Tongue (tissue), 2 donors: Measurements from ENCODE around the gene HOXB3. TPM values are rescaled to one million over a fixed set of nuclear protein-coding genes. Genes with fewer than 3 reads are reported as not detected.

Source experiments
- DNase-seq: peaks from one replicate; pipeline ENCODE4 v3.0.0-alpha.2; 2015
- total RNA-seq: library from RNA; depleted of rRNA; stranded (reverse); fragments of >200 nt; gene quantifications from one replicate; pipeline ENCODE4 v1.2.3, GENCODE V29; 2014

Gene HOXB3
- total RNA-seq, 1 donor from 2014 or later: 3.4 TPM

DNA sequence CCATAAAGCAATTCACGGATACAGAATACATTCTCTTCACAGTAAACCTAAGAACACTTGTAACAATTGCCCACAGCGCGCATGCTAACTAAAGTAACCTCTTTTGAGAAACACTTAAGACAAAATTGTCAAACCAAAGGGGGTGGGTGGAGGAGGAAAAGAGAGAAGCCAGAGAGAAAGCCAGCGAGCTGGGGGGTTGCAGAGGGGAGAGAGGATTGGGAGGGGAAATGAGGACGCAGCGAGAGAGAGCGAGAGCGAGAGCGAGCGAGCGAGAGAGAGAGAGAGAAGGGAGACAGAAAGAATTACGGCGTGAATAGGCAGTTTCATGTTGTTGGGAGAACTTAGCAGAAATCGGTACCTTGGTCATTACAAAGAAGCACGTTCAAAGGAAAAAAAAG lies 22.4 kb upstream of the HOXB3 start:
- no peak for DNase-seq

DNA sequence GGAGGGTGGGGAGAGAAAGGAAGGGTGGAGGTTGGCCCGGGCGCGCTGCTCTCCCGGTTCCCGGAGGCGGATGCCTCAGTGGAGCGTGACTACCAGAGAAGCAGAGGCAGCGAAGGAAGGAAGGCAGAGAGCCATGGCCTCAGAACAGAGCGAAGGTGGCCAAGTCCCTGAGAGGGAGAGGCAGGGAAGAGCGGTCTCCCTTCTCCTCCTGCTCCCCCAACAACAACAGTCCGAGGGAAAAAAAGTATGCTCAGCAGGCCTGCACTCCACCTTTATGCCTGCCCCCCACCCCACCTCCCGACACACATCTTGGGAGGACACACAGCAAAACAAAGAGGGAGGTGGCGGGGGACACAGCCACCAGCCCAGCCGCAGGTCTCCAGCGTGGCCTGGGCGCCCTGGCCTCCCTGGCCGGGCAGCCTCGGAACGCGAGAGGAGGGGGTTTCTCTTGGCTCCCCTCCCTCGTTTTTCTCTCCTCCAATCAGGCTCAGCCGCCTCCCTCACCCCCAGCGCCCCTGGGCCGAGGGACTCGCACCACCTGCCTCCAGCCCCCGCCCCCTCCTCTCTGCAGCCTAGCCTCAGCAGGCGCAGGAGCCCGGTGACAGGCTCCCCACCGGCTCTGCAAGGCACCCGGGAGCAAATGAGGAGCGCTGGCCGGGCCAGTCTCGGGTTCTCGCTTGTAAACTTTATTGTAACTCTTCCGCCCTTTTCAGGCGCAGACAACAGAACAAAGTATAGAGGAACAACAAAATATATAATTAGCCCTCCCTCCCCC lies 21.8 kb upstream of the HOXB3 start:
- DNase-seq: no peak

DNA sequence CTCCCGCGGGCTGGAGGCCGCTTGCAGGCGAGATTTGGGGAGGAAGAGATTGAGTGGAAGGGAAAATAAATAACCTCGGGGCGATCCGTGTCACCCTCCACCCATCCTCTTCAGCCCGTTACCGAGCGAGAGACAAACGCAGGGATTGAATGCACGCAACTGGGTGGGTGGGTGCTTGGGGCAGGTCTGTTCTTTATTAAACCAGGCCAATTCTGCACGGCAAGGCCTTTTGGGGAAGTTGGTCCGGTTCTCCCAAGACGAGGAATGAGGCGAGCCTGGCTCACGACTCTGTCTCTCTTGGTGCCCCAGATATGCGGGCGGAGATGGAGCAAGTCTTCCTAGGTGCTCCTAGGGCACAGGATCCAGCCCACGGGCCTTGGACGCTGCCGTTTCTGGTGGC lies 21.2 kb upstream of the HOXB3 start:
- DNase-seq: no peak

DNA sequence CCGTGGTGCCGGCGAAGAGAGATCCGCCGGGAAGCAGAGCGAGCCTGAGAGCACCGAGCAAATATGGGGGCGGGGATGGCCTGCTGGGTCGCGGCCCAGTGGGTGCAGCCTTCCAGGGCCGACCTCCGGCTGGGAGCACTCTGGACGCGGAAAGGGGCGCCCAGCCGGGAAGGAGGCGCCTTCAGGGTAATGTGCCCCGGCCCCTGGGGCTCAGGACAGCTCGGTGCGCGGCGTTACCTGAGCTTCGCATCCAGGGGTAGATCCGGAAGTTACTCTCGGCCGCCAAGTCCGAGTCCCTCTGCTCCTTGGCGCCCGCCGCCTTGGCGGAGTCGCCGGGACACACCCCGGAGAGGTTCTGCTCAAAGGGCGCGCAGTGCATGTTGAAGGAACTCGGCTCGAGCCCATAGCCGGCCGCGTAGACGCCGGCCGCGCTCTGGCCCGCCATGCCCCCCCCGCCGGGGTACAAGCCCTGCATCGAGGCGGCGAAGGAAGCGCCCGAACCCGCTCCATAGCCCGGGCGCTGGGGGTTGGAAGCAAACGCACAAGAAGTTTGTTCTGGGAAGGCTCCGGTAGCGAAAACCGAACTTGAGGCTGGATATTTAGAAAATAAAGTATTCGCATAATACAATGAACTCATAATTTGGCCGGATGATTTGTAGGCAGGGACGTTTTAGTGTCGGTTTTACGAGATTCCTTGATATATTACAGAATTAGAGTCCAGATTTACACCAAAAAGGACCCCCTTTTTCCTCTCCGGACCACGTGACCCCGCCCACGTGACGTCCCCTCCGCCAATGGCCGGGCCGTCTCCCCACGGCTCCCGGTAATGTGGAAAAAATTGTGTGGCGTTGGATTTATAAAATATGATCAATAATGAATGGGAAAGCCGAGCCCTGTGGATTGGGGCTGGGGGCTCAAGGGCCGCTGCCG lies 20.5 kb upstream of the HOXB3 start, which contains the start of gene HOXB7:
TSS of gene HOXB7 (minus strand) at position 736 of the 930 bp plus-strand sequence. CDS start at position 637, 99 bp downstream.
- peak; percentile 65 for DNase-seq

DNA sequence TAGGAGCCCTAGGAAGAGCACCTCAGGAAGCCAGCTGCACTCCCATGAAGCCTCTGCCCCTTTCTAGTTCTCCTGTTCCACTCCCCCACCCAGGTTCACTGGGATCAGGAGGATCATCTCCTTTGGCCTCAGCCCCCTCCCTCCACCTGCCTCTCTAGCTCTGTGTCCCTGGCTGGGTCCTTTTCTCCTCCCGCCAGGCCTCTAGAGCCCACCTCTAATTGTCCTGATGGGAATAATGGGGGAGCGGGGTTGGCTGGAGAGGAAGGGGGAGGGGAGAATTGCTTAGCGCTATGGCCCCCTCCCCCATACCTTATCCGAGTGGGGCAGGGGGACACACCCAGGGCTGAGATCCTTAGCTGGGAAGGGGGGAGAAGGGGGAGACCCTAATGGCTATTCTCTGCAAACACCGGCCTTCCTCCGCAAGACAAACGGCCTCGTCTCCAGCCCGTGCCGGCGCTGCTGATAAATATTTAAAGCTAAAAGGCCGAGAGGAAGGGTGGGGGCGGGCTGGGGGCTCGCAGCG lies 19.8 kb upstream of the HOXB3 start:
- no peak for DNase-seq

DNA sequence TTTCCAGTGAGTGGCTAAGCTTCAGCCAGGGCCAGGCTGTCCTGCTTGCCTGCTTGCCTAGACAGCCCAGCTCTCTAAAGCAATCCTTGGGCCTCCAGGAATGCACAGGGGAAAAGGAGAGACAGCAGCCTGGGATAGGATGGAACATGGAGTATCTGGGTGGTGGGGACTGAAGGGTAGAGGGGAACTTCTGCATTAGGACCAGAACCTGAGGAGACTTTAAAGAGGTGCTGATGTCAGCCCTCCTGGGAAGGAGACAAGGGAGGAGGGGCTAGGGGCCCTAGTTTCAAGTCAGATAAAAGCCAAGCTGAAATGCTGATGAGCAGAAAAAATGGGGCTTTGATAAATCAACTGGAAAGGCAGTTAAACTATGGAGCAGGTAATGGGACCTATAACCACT lies 19.0 kb upstream of the HOXB3 start:
- DNase-seq: no peak

DNA sequence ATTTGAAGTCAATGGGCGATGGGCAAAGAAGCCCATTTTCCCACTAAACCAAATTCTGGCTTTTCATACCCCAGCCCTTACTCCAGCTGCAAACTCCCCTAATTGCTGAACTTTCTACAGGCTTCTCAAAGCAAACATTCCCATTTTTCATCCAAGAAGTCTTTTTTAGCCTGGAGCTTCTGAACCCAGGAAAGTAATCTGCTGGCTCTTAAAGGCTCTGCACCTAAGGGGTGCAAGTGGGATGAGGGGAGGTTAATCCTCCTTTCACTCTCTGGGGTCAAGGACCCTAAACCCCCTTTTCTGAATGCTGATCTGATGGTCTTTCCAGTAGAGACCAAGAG lies 18.4 kb upstream of the HOXB3 start:
- DNase-seq: no peak

DNA sequence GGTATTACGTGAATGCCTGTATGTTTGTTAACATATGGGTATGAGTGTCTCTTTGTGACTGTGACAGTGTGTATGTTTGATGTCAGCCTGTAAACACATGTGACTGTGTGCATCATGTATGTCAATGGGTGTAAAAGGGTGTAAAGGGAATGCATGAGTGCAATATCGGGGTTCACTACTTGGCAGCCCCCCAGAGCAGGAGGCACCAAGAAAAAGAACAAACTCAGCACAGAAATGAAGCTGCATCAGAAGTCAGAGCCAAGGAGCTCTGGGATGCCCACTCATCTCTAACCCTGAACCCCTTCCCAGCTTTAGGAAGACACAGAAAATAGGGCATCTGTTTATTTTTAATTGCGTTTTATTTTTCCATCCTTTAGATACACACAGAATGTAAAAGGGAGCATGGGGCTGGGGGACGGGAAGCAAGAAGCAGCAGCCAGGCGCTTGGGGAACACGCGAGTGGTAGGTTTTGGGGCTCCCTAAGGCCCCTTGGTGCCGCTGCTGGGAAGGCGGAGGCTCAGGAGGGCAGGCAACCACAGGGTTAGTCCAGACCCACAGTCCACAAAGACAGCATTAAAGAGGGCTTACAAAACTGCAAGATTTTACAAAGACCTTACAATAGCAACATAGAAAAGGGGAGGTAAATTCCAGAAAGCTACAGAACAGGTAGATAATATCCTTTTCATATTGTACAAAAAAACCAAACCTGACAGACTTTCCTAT lies 17.0 kb upstream of the HOXB3 start:
- DNase-seq: no peak

DNA sequence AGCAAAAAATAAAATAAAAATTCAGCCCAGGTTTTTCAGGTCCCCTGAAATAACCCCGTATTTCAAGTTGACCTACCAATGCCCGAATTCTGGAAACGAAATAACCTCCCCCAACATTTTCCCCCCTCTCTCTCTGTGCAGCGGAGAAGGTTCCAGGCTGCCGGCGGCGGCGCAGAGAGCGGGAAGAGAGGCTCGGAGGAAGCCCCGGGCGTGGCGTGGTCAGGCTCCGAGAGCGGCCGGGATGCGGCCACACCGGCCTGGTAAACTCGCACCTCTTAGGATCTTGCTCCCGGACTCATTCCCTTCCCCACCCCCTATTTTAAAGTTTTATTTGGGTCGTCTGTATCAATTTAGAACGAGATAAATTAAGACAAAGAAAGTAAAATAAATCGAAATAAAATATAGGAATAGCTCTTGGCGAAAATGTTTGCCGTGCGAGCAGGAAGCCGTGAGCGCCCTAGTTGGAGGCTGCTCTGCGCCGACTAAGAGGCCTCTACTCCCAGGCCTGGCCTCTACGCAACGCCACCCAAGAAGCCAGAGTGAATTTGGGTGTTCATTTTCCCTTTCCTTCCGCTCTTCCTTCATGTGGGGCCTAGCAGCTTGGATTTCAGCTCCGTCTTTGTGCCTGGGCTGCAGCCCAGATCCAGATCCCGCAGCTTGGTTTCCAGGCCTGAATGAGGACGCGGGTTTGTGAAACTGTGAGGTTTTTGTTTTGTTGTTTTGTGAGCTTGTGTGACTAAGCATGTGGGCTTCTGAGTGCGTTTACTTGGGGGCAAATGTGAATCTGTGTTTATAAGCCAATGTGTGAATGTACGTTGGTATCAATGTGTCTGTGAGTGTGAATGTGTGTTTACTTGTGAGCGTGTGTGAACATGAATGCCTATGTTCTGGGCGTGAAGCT lies 16.2 kb upstream of the HOXB3 start:
- peak; percentile 31 for DNase-seq

DNA sequence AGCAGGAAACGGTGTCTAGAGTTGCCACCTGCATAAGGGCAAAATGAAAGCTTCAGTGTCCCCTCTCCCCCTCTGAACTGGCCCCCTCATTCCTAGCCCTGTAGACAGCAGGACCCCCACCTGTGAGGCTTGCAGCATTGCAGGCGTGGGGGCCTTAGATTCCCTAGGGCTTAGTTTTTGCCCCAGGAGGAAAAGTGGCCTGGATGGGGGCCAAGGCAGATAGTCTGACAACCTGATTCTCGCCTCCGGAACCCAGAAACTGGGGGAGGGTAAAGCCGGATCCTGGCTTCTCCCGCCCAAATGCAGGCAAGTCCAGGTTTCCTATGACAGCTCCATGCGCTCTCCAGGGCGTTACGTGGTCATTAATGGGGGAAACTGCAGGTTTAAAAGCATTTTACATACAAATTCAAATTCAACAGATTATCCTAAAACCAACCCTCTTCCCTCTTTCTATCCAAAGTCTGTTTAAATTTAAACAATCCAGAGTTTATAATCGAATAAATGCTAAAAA lies 15.4 kb upstream of the HOXB3 start:
- DNase-seq: no peak

DNA sequence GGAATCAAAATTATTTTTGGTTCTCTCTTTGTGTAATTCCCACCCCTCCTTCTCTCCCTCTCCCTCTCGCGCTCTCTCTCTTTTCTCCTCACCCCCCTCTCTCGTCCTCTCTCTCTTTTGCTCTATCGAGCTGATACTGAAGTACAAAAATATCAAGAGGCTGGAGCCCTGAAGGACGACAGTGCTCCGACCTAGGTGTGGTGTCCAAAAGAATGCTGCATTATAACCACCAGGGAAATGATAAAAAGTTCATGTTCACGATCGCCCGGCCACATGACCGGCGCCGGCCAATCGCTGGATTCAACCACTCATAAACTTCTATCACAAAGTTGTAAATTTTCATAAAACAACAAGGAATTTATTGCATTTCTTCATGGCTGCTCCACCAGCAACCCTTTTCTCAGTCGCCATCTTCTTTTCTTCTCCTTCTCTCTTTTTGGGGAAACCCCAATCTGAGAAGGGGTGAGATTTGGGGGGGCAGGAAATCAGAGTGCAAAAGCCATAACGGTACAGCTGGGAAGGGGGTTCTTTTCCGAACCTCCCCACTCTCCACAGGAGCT lies 14.8 kb upstream of the HOXB3 start, which contains the start of gene HOXB6:
TSS of gene HOXB6 (minus strand) at position 217 of the 560 bp plus-strand sequence. CDS start 6,836 bp downstream, outside the sequence.
- DNase-seq: no peak

DNA sequence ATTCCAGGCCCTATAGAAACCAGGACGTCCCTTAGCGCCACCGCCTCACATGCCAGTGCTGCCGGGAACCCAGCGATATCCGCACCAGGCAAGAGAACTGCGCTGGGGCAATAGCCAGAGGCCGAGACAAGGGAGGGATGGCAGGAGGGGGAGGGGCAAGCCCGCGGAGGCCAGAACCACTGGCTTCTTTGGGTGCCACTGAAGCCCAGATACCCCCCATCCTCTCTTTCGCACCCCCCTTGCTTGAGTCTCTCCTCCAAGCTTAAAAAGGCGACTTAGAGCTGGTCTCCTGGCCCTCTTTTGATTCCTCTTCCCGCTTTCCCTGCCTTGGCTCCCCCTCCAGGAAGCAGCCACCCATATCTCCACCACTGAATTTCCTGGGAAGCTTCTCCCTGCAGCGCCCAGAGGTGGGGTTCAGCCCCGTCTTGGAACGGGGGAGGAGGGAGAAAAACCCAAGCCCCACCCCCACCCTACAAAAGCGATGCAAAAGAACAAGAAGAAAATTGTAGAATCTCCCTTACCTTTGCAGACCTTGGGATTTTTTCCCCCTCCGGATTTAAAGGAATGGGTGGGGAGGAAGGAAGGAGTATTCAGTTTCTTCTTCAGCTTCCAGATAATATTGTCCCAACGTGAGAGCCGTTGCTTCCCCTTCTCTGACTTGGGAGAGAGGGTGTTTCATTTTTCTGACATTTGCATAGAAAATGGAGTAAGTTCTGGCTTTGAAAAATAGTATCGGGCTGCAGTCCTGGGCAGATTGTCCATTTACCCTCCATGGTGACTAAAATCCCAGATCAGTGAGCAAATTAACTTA lies 14.1 kb upstream of the HOXB3 start:
- no peak for DNase-seq

DNA sequence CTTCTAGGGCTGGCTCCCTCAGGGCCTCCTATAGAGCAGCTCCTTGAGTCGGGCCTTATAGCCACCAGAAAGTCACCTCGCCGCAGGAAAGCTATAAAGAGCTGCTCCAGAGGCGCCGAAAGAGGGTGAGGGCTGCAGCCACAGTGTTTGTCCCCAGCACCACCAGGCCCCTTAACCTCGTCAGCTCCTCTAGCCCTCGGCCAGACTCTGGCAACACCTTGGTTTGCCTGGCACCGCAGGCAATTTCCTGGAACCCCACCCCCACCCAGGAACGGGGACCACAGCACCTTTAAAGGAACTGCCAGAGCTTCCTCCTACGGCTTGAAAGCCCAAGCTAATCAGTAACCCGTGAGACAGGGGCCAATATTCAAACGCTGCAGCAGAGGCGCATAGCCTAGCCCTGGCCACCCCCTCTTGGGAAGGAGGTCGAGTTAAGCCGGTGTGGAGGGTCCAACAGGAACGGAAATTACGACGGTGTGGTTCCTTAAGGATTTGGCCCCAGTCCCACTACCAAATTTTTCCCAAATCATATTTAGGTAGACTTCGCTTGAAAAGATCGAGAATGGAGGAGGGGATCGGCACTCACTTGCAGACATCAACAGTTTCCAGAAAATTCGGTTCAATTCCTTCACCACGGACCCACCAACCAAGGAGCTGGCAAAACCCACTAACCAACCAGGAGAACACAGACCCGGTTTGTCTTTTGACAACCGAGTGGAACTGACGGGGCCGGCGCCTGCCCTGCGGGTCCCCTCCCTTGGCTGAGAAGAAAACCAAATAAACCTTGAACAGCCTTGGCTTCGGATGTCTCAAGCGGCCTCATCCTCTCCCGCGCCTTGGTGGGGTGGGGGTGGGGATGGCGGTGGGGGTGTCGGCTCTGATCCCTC lies 11.7 kb upstream of the HOXB3 start:
- DNase-seq: no peak

DNA sequence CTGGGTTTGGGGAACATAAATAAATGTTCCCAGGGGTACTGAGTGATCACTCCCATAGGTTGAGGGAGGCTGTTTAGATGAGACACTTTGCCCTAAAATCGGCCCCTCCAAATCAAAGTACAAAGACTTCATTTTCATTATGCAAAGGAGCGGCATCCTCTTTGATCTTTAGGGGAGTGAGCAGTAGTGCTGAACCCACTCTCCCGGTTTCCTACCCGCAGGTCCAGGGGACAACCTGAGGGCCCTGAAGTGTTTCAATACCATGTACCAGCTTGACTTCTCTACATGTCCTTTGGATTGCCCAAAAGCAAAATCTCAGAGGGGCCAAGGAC lies 11.1 kb upstream of the HOXB3 start:
- DNase-seq: no peak

DNA sequence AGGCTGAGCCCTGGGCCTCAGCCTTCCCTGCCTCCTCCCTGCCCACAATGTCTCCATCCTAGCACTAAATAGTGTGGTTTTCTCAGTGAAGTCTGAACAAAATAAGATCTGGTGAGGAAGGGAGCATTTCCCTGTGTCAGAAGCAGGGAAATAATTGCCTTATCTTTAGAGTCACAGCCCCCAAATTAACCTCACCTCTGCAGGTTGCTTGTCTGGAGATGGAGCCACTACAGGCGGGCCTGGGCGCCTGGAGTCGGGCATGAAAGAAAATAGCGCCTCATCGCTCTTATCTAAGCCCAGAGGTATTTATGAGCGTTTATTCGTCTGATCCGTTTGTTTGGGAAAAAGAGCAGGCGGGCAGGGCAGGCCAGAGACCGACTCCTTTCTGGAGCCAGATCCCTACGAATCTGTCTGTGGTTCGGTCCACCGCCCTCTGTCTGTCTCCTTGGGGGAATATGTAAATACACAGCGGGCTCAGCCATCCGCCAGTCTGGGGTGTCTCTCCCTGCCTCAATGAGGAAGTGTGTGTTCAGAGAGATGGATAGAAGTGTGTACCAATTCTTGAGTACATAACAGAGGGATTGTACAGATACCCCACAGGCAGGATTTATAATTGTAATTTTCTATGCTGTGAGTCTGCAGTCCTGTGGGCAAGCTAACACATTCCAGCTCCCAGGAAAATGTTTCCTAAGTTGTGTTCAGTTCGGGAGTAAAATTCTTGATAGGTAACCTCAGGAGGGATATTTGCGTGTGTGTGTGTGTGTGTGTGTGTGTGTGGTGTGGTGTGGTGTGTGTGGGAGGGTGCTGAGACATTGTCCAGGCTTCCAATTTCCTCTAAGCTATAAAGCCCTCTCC lies 10.4 kb upstream of the HOXB3 start:
- DNase-seq: no peak

DNA sequence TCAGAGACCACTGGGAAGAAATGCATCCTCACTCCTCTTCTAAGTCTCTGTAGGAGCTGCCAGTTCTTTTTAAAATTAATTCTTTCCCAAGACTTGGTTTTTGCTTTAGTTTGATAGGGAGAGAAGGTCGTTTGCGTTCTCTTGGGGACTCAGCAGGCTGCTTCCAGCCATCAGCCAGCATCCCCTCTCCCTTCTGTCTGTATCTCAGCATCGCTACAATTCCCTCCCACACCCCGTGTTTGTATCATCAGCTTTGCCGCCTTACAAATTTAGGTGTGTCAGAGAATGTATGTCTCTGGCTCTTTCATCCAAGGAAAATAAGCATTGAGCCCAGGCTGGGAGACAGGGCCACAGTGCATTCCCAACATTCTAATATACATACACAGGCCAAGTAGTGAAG lies 9.3 kb upstream of the HOXB3 start:
- no peak for DNase-seq

DNA sequence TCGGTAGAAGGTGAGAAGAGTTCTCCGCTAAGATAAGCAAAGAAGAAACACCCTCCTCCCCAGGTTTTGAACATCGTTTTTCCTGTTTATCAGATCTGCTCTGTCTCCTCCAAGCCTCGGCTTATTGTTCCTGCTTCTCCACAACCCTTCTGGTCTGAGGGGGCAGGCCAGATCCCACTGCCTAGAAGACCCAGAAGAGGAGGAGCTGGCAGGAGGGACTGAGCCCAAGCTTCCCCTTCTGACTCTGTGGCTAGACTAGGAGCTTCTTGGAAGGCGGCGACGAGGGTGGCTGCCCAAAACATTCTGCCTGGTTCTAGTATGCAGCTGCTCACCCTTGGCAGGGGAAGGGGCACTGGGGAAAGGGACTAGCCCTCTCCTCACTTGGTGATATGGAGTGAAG lies 8.7 kb upstream of the HOXB3 start:
- no peak for DNase-seq
